H1 (cell line): ENCODE measurements around the gene CSRNP3. TPM values are rescaled to one million over a fixed set of nuclear protein-coding genes. Genes with fewer than 3 reads are reported as not detected.

Experiments
- CTCF ChIA-PET: fragments of 300-600 bp; sonication (Branson Sonifier 250); formaldehyde crosslinking; loops from one replicate; lab custom pipeline; 2021; ENCODE audit not compliant: partially characterized antibody; lab: Charles Lee
- POLR2A ChIA-PET: fragments of 300-600 bp; sonication (Branson Sonifier 250); formaldehyde crosslinking; loops from one replicate; lab custom pipeline; 2021; ENCODE audit warnings: inconsistent platforms; ENCODE audit not compliant: partially characterized antibody; lab: Charles Lee
- DNase-seq, 2 experiments: peaks; one replicate each; pipeline versions ENCODE4 v3.0.0 to v3.0.0-alpha.2; 2010 to 2022; ENCODE audit warnings: low spot score in 2 of 2, low read depth in 1 of 2, mixed read lengths in 1 of 2
- FAIRE-seq: peaks from 2 replicates; lab custom pipeline; 2011; peaks lifted over from hg19 to GRCh38; lab: Jason Lieb, UNC
- H2AFZ ChIP-seq: 2 replicates; pipeline ENCODE4 v1.8.1; 2012; ENCODE audit warnings: low read length, inconsistent platforms
- H2AK5ac ChIP-seq: 2 replicates; pipeline ENCODE4 v1.6.1; 2013; ENCODE audit warnings: low read depth, low read length
- H2BK120ac ChIP-seq: replicated peaks from 2 replicates; pipeline ENCODE3; 2013; ENCODE audit warnings: low read depth, low read length, inconsistent platforms
- H2BK12ac ChIP-seq: 2 replicates; pipeline ENCODE4 v1.6.1; 2013; ENCODE audit warnings: low read depth, low read length
- H2BK15ac ChIP-seq: 2 replicates; pipeline ENCODE4 v1.6.1; 2013; ENCODE audit warnings: low read length
- H2BK20ac ChIP-seq: 2 replicates; pipeline ENCODE4 v1.6.1; 2013; ENCODE audit warnings: low read length
- H2BK5ac ChIP-seq: 2 replicates; pipeline ENCODE4 v1.6.1; 2013; ENCODE audit warnings: low read depth, low read length
- H3K14ac ChIP-seq: 2 replicates; pipeline ENCODE4 v1.6.1; 2013; ENCODE audit warnings: inconsistent platforms; ENCODE audit not compliant: insufficient read length
- H3K18ac ChIP-seq: 2 replicates; pipeline ENCODE4 v1.6.1; 2013; ENCODE audit warnings: low read length; ENCODE audit errors: extremely low read depth
- H3K23ac ChIP-seq: 2 replicates; pipeline ENCODE4 v1.6.1; 2013; ENCODE audit warnings: inconsistent platforms; ENCODE audit not compliant: insufficient read length
- H3K23me2 ChIP-seq: 2 replicates; pipeline ENCODE4 v1.6.1; 2013; ENCODE audit warnings: low read depth, low read length
- H3K27ac ChIP-seq: 2 replicates; pipeline ENCODE4 v1.6.1; 2011; ENCODE audit warnings: low read depth, low read length, inconsistent platforms
- H3K27me3 ChIP-seq, 4 experiments: replicated peaks in 1 of 4; 1 replicate in 1 of 4; 2 replicates in 3 of 4; pipeline versions ENCODE4 v1.6.1 to v1.8.1; 2011 to 2013; ENCODE audit warnings: low read length in 3 of 4, mild to moderate bottlenecking in 3 of 4, inconsistent platforms in 2 of 4, mixed read lengths in 2 of 4, moderate library complexity in 1 of 4; ENCODE audit not compliant: control insufficient read depth in 3 of 4, insufficient read depth in 3 of 4; ENCODE audit errors: extremely low read depth in 1 of 4
- H3K36me3 ChIP-seq, 4 experiments: 2 replicates each; pipeline versions ENCODE4 v1.6.1 to v1.8.1; 2011 to 2013; ENCODE audit warnings: mild to moderate bottlenecking in 4 of 4, low read length in 3 of 4, moderate library complexity in 2 of 4, control low read depth in 1 of 4, inconsistent platforms in 1 of 4; ENCODE audit not compliant: insufficient read depth in 4 of 4, control insufficient read depth in 2 of 4
- H3K4ac ChIP-seq: replicated peaks from 2 replicates; pipeline ENCODE3; 2013; ENCODE audit warnings: low read length, low read depth, mixed read lengths, inconsistent platforms; ENCODE audit not compliant: insufficient read length
- H3K4me1 ChIP-seq, 4 experiments: replicated peaks in 1 of 4; 1 replicate in 1 of 4; 2 replicates in 3 of 4; pipeline versions ENCODE4 v1.6.1 to v1.8.1; 2011 to 2013; ENCODE audit warnings: low read length in 3 of 4, inconsistent platforms in 2 of 4, mixed read lengths in 1 of 4; ENCODE audit not compliant: insufficient read depth in 4 of 4, control insufficient read depth in 3 of 4
- H3K4me2 ChIP-seq, 2 experiments: 2 replicates each; pipeline versions ENCODE4 v1.6.1 to v1.8.1; 2011 to 2013; ENCODE audit warnings: low read depth in 2 of 2, low read length in 2 of 2, control low read depth in 1 of 2, inconsistent platforms in 1 of 2, mild to moderate bottlenecking in 1 of 2; ENCODE audit not compliant: insufficient read depth in 1 of 2
- H3K4me3 ChIP-seq, 4 experiments: fragments of 200-600, 300-600 bp in 1 of 4; sonication (generic), shearing (Covaris generic), sonication (Bioruptor Twin) in 1 of 4; 2 replicates each; pipeline versions ENCODE4 v1.5.1 to v1.8.1; 2011 to 2016; ENCODE audit warnings: low read length in 4 of 4, low read depth in 3 of 4, control low read depth in 2 of 4, inconsistent platforms in 2 of 4, mild to moderate bottlenecking in 2 of 4, mixed read lengths in 1 of 4, moderate library complexity in 1 of 4; ENCODE audit not compliant: insufficient read depth in 2 of 4; ENCODE audit errors: extremely low read depth in 1 of 4
- H3K56ac ChIP-seq: replicated peaks from 2 replicates; pipeline ENCODE3; 2013; ENCODE audit warnings: low read depth, mild to moderate bottlenecking, mixed read lengths, low read length, inconsistent platforms; ENCODE audit not compliant: insufficient read length
- H3K79me1 ChIP-seq: 2 replicates; pipeline ENCODE4 v1.6.1; 2013; ENCODE audit warnings: low read depth, low read length, control low read depth
- H3K79me2 ChIP-seq, 2 experiments: 2 replicates each; pipeline versions ENCODE4 v1.6.1 to v1.8.1; 2012 to 2013; ENCODE audit warnings: low read length in 2 of 2, mild to moderate bottlenecking in 2 of 2, inconsistent platforms in 1 of 2; ENCODE audit not compliant: insufficient read depth in 2 of 2, control insufficient read depth in 1 of 2
- H3K9ac ChIP-seq, 4 experiments: replicated peaks in 1 of 4; 1 replicate in 1 of 4; 2 replicates in 3 of 4; pipeline versions ENCODE4 v1.6.1 to v1.8.1; 2011 to 2013; ENCODE audit warnings: low read depth in 3 of 4, low read length in 3 of 4, control low read depth in 2 of 4, mild to moderate bottlenecking in 2 of 4, moderate library complexity in 2 of 4, inconsistent platforms in 1 of 4; ENCODE audit errors: extremely low read depth in 1 of 4
- H3K9me3 ChIP-seq, 2 experiments: 2 replicates each; pipeline versions ENCODE4 v1.6.1 to v1.8.1; 2012 to 2013; ENCODE audit warnings: mild to moderate bottlenecking in 2 of 2, moderate library complexity in 2 of 2, control low read depth in 1 of 2, inconsistent platforms in 1 of 2, low read depth in 1 of 2, low read length in 1 of 2, mixed read lengths in 1 of 2; ENCODE audit not compliant: insufficient read depth in 2 of 2
- H4K20me1 ChIP-seq, 2 experiments: replicated peaks in 1 of 2; 2 replicates each; pipeline versions ENCODE3 to v1.8.1; 2011 to 2013; ENCODE audit warnings: inconsistent platforms in 2 of 2, low read length in 2 of 2, mild to moderate bottlenecking in 1 of 2; ENCODE audit not compliant: insufficient read depth in 2 of 2, control insufficient read depth in 1 of 2
- H4K5ac ChIP-seq: 2 replicates; pipeline ENCODE4 v1.6.1; 2013; ENCODE audit warnings: low read length, low read depth, mixed read lengths, inconsistent platforms; ENCODE audit not compliant: insufficient read length
- H4K8ac ChIP-seq: 2 replicates; pipeline ENCODE4 v1.8.0; 2013; ENCODE audit warnings: mild to moderate bottlenecking, moderate library complexity, low read length, inconsistent platforms; ENCODE audit not compliant: insufficient read depth; ENCODE audit errors: extremely low read depth
- H4K91ac ChIP-seq: replicated peaks from 2 replicates; pipeline ENCODE3; 2013; ENCODE audit warnings: low read length, mixed read lengths, inconsistent platforms; ENCODE audit not compliant: insufficient read length
- JUND ChIP-seq: IDR thresholded peaks from 2 replicates; pipeline ENCODE4 v1.6.1; 2011; ENCODE audit warnings: mild to moderate bottlenecking, improper control_type of control experiment, low read length
- MAX ChIP-seq: IDR thresholded peaks from 2 replicates; pipeline ENCODE4 v1.6.1; 2012; ENCODE audit warnings: inconsistent platforms
- WGBS, 2 experiments: shearing (Covaris generic) in 1 of 2; methylation state at CpG; one replicate each; pipeline versions ENCODE4 v1.1.6 to v1.1.7; 2013 to 2015; ENCODE audit warnings: low lambda C conversion rate in 2 of 2, mixed read lengths in 2 of 2, inconsistent platforms in 1 of 2, low coverage in 1 of 2, missing lambda C conversion rate in 1 of 2; ENCODE audit not compliant: insufficient replicate concordance in 2 of 2, insufficient coverage in 1 of 2, insufficient read length in 1 of 2; ENCODE audit errors: extremely low coverage in 1 of 2, missing lambda C conversion rate in 1 of 2; 5-methylcytosine and 5-hydroxymethylcytosine counted together
- polyA plus RNA-seq, 7 experiments: library from polyadenylated mRNA; depleted of rRNA in 3 of 7; stranded (reverse) in 5 of 7; unstranded in 2 of 7; fragments of >200 nt in 5 of 7; fragments of 200-250 nt in 2 of 7; gene quantifications; 1 replicate in 5 of 7; 2 replicates in 1 of 7; 4 replicates in 1 of 7; pipeline versions ENCODE4 v1.2.1 to v1.2.3, GENCODE V29; 2011 to 2013; ENCODE audit warnings: missing spikeins in 2 of 7, mixed read lengths in 2 of 7
- total RNA-seq: library from RNA; stranded (reverse); fragmentation: NEBNext Ultra II Directional; extraction: Animal tissue kit (Norgen Biotek cat#: 25700); gene quantifications from 2 replicates; pipeline ENCODE4 v1.2.1, GENCODE V29; 2021

CSRNP3 gene
- total and polyA plus RNA-seq, 2 of the 8 experiments (the other 6 are each of a cell fraction or from before 2014, with no cell fraction given) = 1.3 to 6.5 TPM

GRCh38 chr2:165667375-165667774 is 197.9 kb downstream of the CSRNP3 start:
- FAIRE-seq = no peak
- no peak for DNase-seq
- Histone ChIP-seq H4K8ac (no peak overlapping the region), H2AFZ (no peak overlapping the region), H3K4ac (no peak overlapping the region), H2BK15ac (no peak overlapping the region), H2AK5ac (no peak overlapping the region), H4K5ac (no peak overlapping the region), H4K91ac (no peak overlapping the region), H3K79me1 (no peaks in the 10 kb centered on the region), H2BK120ac (no peak overlapping the region), H3K56ac (no peak overlapping the region), H2BK20ac (no peak overlapping the region), H2BK12ac (no peak overlapping the region), H3K9ac (no peak overlapping the region), H3K27ac (no peak overlapping the region), H3K4me2 (no peak overlapping the region), H3K23me2 (peaks cover 2% of the 10 kb centered on the region; the same call in 1 of the 2 replicates), H3K23ac (no peak overlapping the region), H3K36me3 (peaks cover 0 to 2% (median 0%) of the 10 kb centered on the region in 4 experiments; a peak in 3 of 8 replicates), H3K4me3 (no peak overlapping the region), H3K9me3 (peaks cover 5 to 9% of the 10 kb centered on the region in 2 experiments; a peak in 3 of 4 replicates), H3K79me2 (no peaks in the 10 kb centered on the region), H3K14ac (no peak overlapping the region), H2BK5ac (no peak overlapping the region), H4K20me1 (no peaks in the 10 kb centered on the region), H3K18ac (no peak overlapping the region), H3K27me3 (no peaks in the 10 kb centered on the region), H3K4me1 (no peaks in the 10 kb centered on the region)
- POLR2A ChIA-PET = no interaction called here
- WGBS, 2 experiments = 48% methylated on average over 2 of the region's 2 CpGs; no CpG with 5 or more reads in 1 of the 2 experiments
- CTCF ChIA-PET = no interaction called here
- TF ChIP-seq MAX (no peak), JUND (no peak)
